ENCODE results near the gene RPS6KA2. TPM values are rescaled to one million over a fixed set of nuclear protein-coding genes. Genes with fewer than 3 reads are reported as not detected.

RPS6KA2 gene
- total RNA-seq, 1 donor from 2014 or later: 33.7 TPM

- H3K27me3 Mint-ChIP-seq (ENCODE audit: low read depth): peaks cover 3% of the 10 kb centered on the region
Measured at GRCh38 chr6:166626177-166627032, 646 bp downstream of the RPS6KA2 start.

GRCh38 chr6:166625356-166625755, 1.7 kb downstream of the RPS6KA2 start:
- peak overlapping the region; percentile 94 for H3K4me3 Mint-ChIP-seq
- no peaks in the 10 kb centered on the region for H3K36me3 Mint-ChIP-seq (ENCODE audit: low read depth)
- H3K27ac Mint-ChIP-seq (ENCODE audit: unreplicated experiment): no peak overlapping the region
- DNase-seq (ENCODE audit: low read depth, low spot score): no peak
- peaks cover 3% of the 10 kb centered on the region for H3K27me3 Mint-ChIP-seq (ENCODE audit: low read depth)
- no peak for TF ChIP-seq CTCF (conservative IDR thresholded peaks at IDR 0.05)
- H3K4me1 Mint-ChIP-seq: peaks cover 43% of the 10 kb centered on the region
- no peaks in the 10 kb centered on the region for H3K9me3 Mint-ChIP-seq

More at GRCh38 chr6:166626177-166627032, 646 bp downstream of the RPS6KA2 start:
- Mint-ChIP-seq H3K27ac (ENCODE audit: unreplicated experiment) (peak overlapping the region; percentile 86), H3K36me3 (ENCODE audit: low read depth) (no peaks in the 10 kb centered on the region), H3K4me1 (peaks cover 40% of the 10 kb centered on the region), H3K9me3 (no peaks in the 10 kb centered on the region), H3K4me3 (peak overlapping the region; percentile 94)
- TF ChIP-seq CTCF (conservative IDR thresholded peaks at IDR 0.05): no peak
- peak; percentile 21 for DNase-seq (ENCODE audit: low read depth, low spot score)

GRCh38 chr6:166624275-166624674, 2.8 kb downstream of the RPS6KA2 start:
- TF ChIP-seq CTCF (conservative IDR thresholded peaks at IDR 0.05): no peak
- H3K4me1 Mint-ChIP-seq: peaks cover 43% of the 10 kb centered on the region

GRCh38 chr6:166623318-166623717, 3.7 kb downstream of the RPS6KA2 start:
- no peak for TF ChIP-seq CTCF (conservative IDR thresholded peaks at IDR 0.05)
- DNase-seq (ENCODE audit: low read depth, low spot score): no peak
- Mint-ChIP-seq H3K27me3 (ENCODE audit: low read depth) (peaks cover 3% of the 10 kb centered on the region), H3K9me3 (no peaks in the 10 kb centered on the region), H3K4me3 (peak overlapping the region; percentile 67), H3K36me3 (ENCODE audit: low read depth) (peaks cover 7% of the 10 kb centered on the region), H3K4me1 (peaks cover 33% of the 10 kb centered on the region), H3K27ac (ENCODE audit: unreplicated experiment) (no peak overlapping the region)

More at GRCh38 chr6:166624275-166624674, 2.8 kb downstream of the RPS6KA2 start:
- Mint-ChIP-seq H3K4me3 (peak overlapping the region; percentile 54), H3K9me3 (no peaks in the 10 kb centered on the region), H3K36me3 (ENCODE audit: low read depth) (no peaks in the 10 kb centered on the region), H3K27me3 (ENCODE audit: low read depth) (peaks cover 3% of the 10 kb centered on the region), H3K27ac (ENCODE audit: unreplicated experiment) (no peak overlapping the region)
- no peak for DNase-seq (ENCODE audit: low read depth, low spot score)

GRCh38 chr6:166621114-166621540, 5.9 kb downstream of the RPS6KA2 start:
- H3K27ac Mint-ChIP-seq (ENCODE audit: unreplicated experiment): no peak overlapping the region
- peaks cover 28% of the 10 kb centered on the region for H3K4me1 Mint-ChIP-seq
- H3K4me3 Mint-ChIP-seq: no peak overlapping the region
- peaks cover 3% of the 10 kb centered on the region for H3K27me3 Mint-ChIP-seq (ENCODE audit: low read depth)
- H3K9me3 Mint-ChIP-seq: no peaks in the 10 kb centered on the region
- H3K36me3 Mint-ChIP-seq (ENCODE audit: low read depth): peaks cover 13% of the 10 kb centered on the region
- no peak for DNase-seq (ENCODE audit: low read depth, low spot score)
- no peak for TF ChIP-seq CTCF (conservative IDR thresholded peaks at IDR 0.05)

All from neural crest cell (in vitro differentiated cells).